DND-41 (cell line): ENCODE results near the gene CHRNA1.

Experiments used
- ATAC-seq: fragments of 200-7000 bp; cut with Tn5 transposase; 3 replicates; pipeline ENCODE4 v1.9.1; 2021; ENCODE audit warnings: low read depth; ENCODE audit not compliant: insufficient read depth
- DNase-seq: peaks from one replicate; pipeline ENCODE4 v3.0.0-alpha.2; 2020
- H2AFZ ChIP-seq: 2 replicates; pipeline ENCODE4 v1.6.0; 2012; ENCODE audit warnings: low read depth, low read length
- H3K27ac ChIP-seq: 2 replicates; pipeline ENCODE4 v1.5.1; 2012; ENCODE audit warnings: low read length, inconsistent platforms
- H3K27me3 ChIP-seq: fragments of 200-600 bp; sonication (generic); 2 replicates; pipeline ENCODE4 v1.6.0; 2012; ENCODE audit warnings: low read length, mild to moderate bottlenecking, inconsistent platforms; ENCODE audit not compliant: insufficient read depth, poor library complexity
- H3K36me3 ChIP-seq: 2 replicates; pipeline ENCODE4 v1.5.1; 2012; ENCODE audit warnings: low read length, inconsistent platforms; ENCODE audit not compliant: insufficient read depth
- H3K4me1 ChIP-seq: 2 replicates; pipeline ENCODE4 v1.5.1; 2012; ENCODE audit warnings: mild to moderate bottlenecking, low read length; ENCODE audit not compliant: insufficient read depth
- H3K4me2 ChIP-seq: 2 replicates; pipeline ENCODE4 v1.6.0; 2012; ENCODE audit warnings: mild to moderate bottlenecking, moderate library complexity, low read length, inconsistent platforms; ENCODE audit not compliant: insufficient read depth
- H3K4me3 ChIP-seq, 2 experiments: fragments of 200-600 bp in 1 of 2; shearing (Covaris generic) in 1 of 2; 2 replicates each; pipeline ENCODE4 v1.5.1; 2012 to 2016; ENCODE audit warnings: inconsistent platforms in 2 of 2, low read length in 2 of 2, mild to moderate bottlenecking in 2 of 2, low read depth in 1 of 2, moderate library complexity in 1 of 2
- H3K79me2 ChIP-seq: 2 replicates; pipeline ENCODE4 v1.6.0; 2012; ENCODE audit warnings: low read length, inconsistent platforms; ENCODE audit not compliant: insufficient read depth
- H3K9ac ChIP-seq: 2 replicates; pipeline ENCODE4 v1.6.0; 2012; ENCODE audit warnings: low read depth, mild to moderate bottlenecking, inconsistent platforms, low read length, moderate library complexity
- H3K9me3 ChIP-seq: 2 replicates; pipeline ENCODE4 v1.5.1; 2012; ENCODE audit warnings: low read length, moderate library complexity, mild to moderate bottlenecking, inconsistent platforms; ENCODE audit not compliant: insufficient read depth, severe bottlenecking
- H4K20me1 ChIP-seq: 2 replicates; pipeline ENCODE4 v1.6.0; 2012; ENCODE audit warnings: low read length; ENCODE audit not compliant: insufficient read depth
- EZH2 ChIP-seq: IDR thresholded peaks from 3 replicates; pipeline ENCODE4 v1.6.1; 2012; ENCODE audit warnings: borderline replicate concordance, low read depth, mild to moderate bottlenecking, moderate library complexity, low read length, inconsistent platforms; ENCODE audit not compliant: severe bottlenecking
- TF ChIP-seq, protein P1 (sequence below): IDR thresholded peaks from 2 replicates; pipeline ENCODE4 v1.5.1; 2012; ENCODE audit warnings: borderline replicate concordance, low read length, moderate library complexity, mild to moderate bottlenecking; ENCODE audit not compliant: poor library complexity, severe bottlenecking; ENCODE audit errors: extremely low read depth

The CHRNA1 gene

DNA sequence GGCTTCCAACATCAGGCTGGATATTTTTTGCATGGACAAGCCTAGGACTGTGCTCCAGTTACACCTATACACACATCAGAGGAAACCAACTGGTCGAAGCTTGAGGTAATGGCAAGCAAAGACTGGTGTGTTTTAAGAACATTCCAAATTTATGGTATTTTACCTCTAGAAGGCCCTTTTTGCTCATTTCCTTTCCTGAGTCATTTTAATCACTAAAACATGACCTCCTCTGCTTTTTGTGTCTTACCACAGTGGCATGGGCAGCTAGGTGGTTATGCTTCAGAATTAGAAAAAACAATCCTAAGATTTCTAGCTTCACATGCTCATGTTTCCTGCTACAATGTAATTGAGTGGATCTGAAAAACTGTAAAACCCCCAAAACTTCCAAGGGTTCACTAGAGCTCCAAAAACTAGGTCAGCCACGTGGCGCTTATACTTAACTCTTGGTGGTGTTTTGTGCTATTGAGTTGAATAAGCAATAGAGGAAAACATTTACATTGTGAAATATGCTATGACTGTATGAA is 30.6 kb upstream of the CHRNA1 start:
- H3K27ac ChIP-seq, result no peak overlapping the region
- H3K9me3 ChIP-seq, result no peaks in the 10 kb centered on the region
- no peaks in the 10 kb centered on the region for H3K27me3 ChIP-seq
- H3K4me2 ChIP-seq, result no peak overlapping the region
- H3K9ac ChIP-seq, result no peak overlapping the region
- no peaks in the 10 kb centered on the region for H3K4me1 ChIP-seq
- ATAC-seq, result no peak
- no peaks in the 10 kb centered on the region for H3K79me2 ChIP-seq
- no peak overlapping the region for H2AFZ ChIP-seq
- no peak for DNase-seq
- H4K20me1 ChIP-seq, result no peaks in the 10 kb centered on the region
- peaks cover 5% of the 10 kb centered on the region; the same call in 1 of the 2 replicates for H3K36me3 ChIP-seq
- no peak for TF ChIP-seq EZH2
- TF ChIP-seq, protein P1, sequence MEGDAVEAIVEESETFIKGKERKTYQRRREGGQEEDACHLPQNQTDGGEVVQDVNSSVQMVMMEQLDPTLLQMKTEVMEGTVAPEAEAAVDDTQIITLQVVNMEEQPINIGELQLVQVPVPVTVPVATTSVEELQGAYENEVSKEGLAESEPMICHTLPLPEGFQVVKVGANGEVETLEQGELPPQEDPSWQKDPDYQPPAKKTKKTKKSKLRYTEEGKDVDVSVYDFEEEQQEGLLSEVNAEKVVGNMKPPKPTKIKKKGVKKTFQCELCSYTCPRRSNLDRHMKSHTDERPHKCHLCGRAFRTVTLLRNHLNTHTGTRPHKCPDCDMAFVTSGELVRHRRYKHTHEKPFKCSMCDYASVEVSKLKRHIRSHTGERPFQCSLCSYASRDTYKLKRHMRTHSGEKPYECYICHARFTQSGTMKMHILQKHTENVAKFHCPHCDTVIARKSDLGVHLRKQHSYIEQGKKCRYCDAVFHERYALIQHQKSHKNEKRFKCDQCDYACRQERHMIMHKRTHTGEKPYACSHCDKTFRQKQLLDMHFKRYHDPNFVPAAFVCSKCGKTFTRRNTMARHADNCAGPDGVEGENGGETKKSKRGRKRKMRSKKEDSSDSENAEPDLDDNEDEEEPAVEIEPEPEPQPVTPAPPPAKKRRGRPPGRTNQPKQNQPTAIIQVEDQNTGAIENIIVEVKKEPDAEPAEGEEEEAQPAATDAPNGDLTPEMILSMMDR, result no peak
- H3K4me3 ChIP-seq, result no peak overlapping the region

GRCh38 chr2:174792309-174793025 is 28.2 kb upstream of the CHRNA1 start:
- TF ChIP-seq EZH2, result no peak
- TF ChIP-seq, protein P1, result no peak
- H3K27me3 ChIP-seq, result no peaks in the 10 kb centered on the region
- ATAC-seq, result no peak
- no peak overlapping the region for H3K27ac ChIP-seq
- no peak for DNase-seq
- H3K9ac ChIP-seq, result no peak overlapping the region
- H3K4me2 ChIP-seq, result no peak overlapping the region
- no peaks in the 10 kb centered on the region for H3K79me2 ChIP-seq
- no peaks in the 10 kb centered on the region for H4K20me1 ChIP-seq
- H3K36me3 ChIP-seq, result no peaks in the 10 kb centered on the region
- H3K9me3 ChIP-seq, result no peaks in the 10 kb centered on the region
- no peak overlapping the region for H3K4me3 ChIP-seq
- no peak overlapping the region for H2AFZ ChIP-seq
- no peaks in the 10 kb centered on the region for H3K4me1 ChIP-seq

DNA sequence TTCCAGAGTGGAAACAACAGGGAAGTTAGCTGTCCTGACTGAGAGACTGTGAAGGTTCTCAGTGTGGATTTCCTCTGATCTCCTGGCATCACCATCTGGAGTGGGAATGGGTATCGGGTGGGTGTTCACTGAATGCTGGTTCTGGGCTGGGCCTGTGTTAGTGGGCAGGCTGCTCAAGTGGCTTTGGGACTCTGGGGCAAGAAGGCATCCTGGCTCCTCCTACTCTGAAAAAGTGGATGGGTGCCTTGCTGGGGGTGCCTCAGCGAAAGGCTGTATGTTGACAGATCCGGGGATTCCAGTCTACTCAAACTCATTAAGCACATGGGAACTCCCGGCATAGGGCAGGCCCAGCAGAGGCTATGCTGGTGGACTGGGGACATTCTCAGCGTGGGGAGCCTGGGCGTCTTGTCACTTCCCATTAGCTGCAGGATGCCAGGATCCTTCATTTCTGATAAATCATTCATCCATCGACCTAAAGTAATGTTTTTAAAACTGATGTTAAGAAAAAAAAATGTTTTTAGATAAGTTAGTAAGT is 27.5 kb upstream of the CHRNA1 start:
- H3K79me2 ChIP-seq, result no peaks in the 10 kb centered on the region
- no peak overlapping the region for H3K4me3 ChIP-seq
- no peaks in the 10 kb centered on the region for H3K27me3 ChIP-seq
- no peaks in the 10 kb centered on the region for H3K36me3 ChIP-seq
- ATAC-seq (no peak), DNase-seq (no peak)
- H3K4me2 ChIP-seq, result no peak overlapping the region
- H3K9ac ChIP-seq, result no peak overlapping the region
- no peaks in the 10 kb centered on the region for H3K9me3 ChIP-seq
- no peak overlapping the region for H3K27ac ChIP-seq
- H3K4me1 ChIP-seq, result no peaks in the 10 kb centered on the region
- no peak for TF ChIP-seq EZH2
- TF ChIP-seq, protein P1, result no peak
- H2AFZ ChIP-seq, result no peak overlapping the region
- H4K20me1 ChIP-seq, result no peaks in the 10 kb centered on the region
